IPS-20b (cell line): ENCODE data around the gene LTBP1.

ENCODE experiments used
- H3K27ac ChIP-seq: one replicate; pipeline ENCODE4 v1.5.1; 2013; ENCODE audit warnings: low read length
- H3K27me3 ChIP-seq: 2 replicates; pipeline ENCODE4 v1.6.1; 2013; ENCODE audit warnings: mild to moderate bottlenecking, low read length, inconsistent platforms; ENCODE audit not compliant: insufficient read depth
- H3K36me3 ChIP-seq: 2 replicates; pipeline ENCODE4 v1.6.1; 2013; ENCODE audit warnings: low read depth, mild to moderate bottlenecking, inconsistent platforms, low read length, moderate library complexity; ENCODE audit not compliant: insufficient read depth
- H3K4me1 ChIP-seq: 2 replicates; pipeline ENCODE4 v1.6.1; 2013; ENCODE audit warnings: mild to moderate bottlenecking, control low read depth, inconsistent platforms, low read length, moderate library complexity; ENCODE audit not compliant: insufficient read depth
- H3K4me3 ChIP-seq: 2 replicates; pipeline ENCODE4 v1.5.1; 2013; ENCODE audit warnings: mild to moderate bottlenecking, low read length, inconsistent platforms
- H3K9ac ChIP-seq: 2 replicates; pipeline ENCODE4 v1.6.1; 2013; ENCODE audit warnings: low read depth, mild to moderate bottlenecking, inconsistent platforms, low read length, moderate library complexity
- H3K9me3 ChIP-seq: 2 replicates; pipeline ENCODE4 v1.6.1; 2013; ENCODE audit warnings: mild to moderate bottlenecking, low read depth, low read length, inconsistent platforms; ENCODE audit not compliant: insufficient read depth

Gene LTBP1

DNA sequence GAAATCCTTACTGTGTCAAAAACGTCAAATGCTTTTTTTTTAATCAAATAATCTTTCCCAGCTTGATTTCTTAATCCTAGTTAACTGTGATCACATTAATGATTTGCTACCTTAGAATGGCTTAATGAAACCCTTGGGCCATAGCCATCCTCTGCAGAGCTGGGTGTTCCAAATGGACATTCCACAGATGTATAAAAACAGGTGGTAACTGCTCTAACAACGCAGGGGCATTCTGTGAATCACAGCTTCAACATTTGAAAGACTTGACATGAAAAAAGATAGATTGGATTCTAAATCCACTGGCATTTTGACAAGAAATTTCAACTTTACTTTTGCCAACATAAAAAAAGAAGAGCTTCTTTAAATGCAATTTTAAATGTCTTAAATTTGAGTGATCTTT lies 459.9 kb downstream of the LTBP1 start:
- H3K4me3 ChIP-seq, result no peak overlapping the region
- H3K9me3 ChIP-seq, result peaks cover 11% of the 10 kb centered on the region
- no peaks in the 10 kb centered on the region; the same call in 1 of the 2 replicates for H3K4me1 ChIP-seq
- no peak overlapping the region for H3K9ac ChIP-seq
- no peaks in the 10 kb centered on the region for H3K27me3 ChIP-seq
- H3K36me3 ChIP-seq, result no peaks in the 10 kb centered on the region
- H3K27ac ChIP-seq, result no peak overlapping the region

GRCh38 chr2:33408109-33408508 lies 461.4 kb downstream of the LTBP1 start:
- peaks cover 11% of the 10 kb centered on the region for H3K9me3 ChIP-seq
- H3K9ac ChIP-seq, result no peak overlapping the region
- no peaks in the 10 kb centered on the region; the same call in 1 of the 2 replicates for H3K4me1 ChIP-seq
- no peaks in the 10 kb centered on the region for H3K27me3 ChIP-seq
- no peaks in the 10 kb centered on the region for H3K36me3 ChIP-seq
- H3K27ac ChIP-seq, result no peak overlapping the region
- no peak overlapping the region for H3K4me3 ChIP-seq

GRCh38 chr2:33409417-33409955 lies 462.7 kb downstream of the LTBP1 start:
- peaks cover 11% of the 10 kb centered on the region for H3K9me3 ChIP-seq
- H3K4me3 ChIP-seq, result no peak overlapping the region
- H3K4me1 ChIP-seq, result no peaks in the 10 kb centered on the region; the same call in 1 of the 2 replicates
- no peaks in the 10 kb centered on the region for H3K27me3 ChIP-seq
- H3K36me3 ChIP-seq, result no peaks in the 10 kb centered on the region
- H3K27ac ChIP-seq, result no peak overlapping the region
- H3K9ac ChIP-seq, result no peak overlapping the region

- Histone ChIP-seq H3K27ac (no peak overlapping the region), H3K36me3 (no peaks in the 10 kb centered on the region), H3K27me3 (no peaks in the 10 kb centered on the region), H3K4me1 (no peaks in the 10 kb centered on the region), H3K9ac (no peak overlapping the region), H3K4me3 (no peak overlapping the region), H3K9me3 (peaks cover 11% of the 10 kb centered on the region)
These were observed 465.0 kb downstream of the LTBP1 start for GRCh38 chr2:33411765-33412164.

GRCh38 chr2:33412920-33413319 lies 466.2 kb downstream of the LTBP1 start:
- Histone ChIP-seq H3K9ac (no peak overlapping the region), H3K36me3 (no peaks in the 10 kb centered on the region)

DNA sequence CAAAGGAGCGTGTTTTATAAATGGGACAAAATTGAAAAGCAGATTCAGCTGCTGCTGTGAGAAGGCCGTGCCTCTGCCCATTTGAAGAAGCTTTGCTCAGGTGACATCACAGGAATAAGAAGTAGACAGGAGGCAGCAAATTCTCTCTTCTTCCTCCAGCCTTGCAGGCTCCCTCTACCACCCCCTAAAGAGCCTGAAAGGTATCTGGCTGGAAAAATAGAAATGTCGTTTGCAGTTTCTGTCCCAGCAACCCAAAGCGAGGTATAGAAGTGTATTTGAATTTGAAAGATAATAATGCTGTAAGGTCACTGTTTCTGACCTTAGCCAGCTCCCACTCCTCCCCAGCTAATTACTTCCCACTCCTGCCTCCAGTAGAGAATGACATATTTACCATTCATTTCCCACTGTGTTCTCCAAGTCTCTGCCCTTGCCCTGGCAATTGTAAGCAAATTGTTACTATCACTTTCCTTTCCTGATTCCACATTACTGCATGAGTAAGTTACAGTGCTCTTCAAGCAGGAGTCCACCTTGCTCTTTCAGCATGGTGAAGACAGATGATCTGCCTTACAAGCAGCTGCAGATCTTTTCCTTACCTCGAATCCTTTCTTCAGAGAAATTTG lies 472.9 kb downstream of the LTBP1 start:
- peaks cover 3% of the 10 kb centered on the region; the same call in 1 of the 2 replicates for H3K4me1 ChIP-seq
- no peak overlapping the region for H3K4me3 ChIP-seq
- no peaks in the 10 kb centered on the region for H3K36me3 ChIP-seq
- peak overlapping the region; percentile 8 for H3K27ac ChIP-seq
- H3K27me3 ChIP-seq, result no peaks in the 10 kb centered on the region
- H3K9me3 ChIP-seq, result no peaks in the 10 kb centered on the region
- no peak overlapping the region for H3K9ac ChIP-seq

More at GRCh38 chr2:33412920-33413319, 466.2 kb downstream of the LTBP1 start:
- Histone ChIP-seq H3K4me1 (no peaks in the 10 kb centered on the region), H3K27me3 (no peaks in the 10 kb centered on the region), H3K27ac (no peak overlapping the region), H3K9me3 (peaks cover 7% of the 10 kb centered on the region), H3K4me3 (no peak overlapping the region)

- no peaks in the 10 kb centered on the region for H3K9me3 ChIP-seq
- peaks cover 3% of the 10 kb centered on the region; the same call in 1 of the 2 replicates for H3K4me1 ChIP-seq
- H3K4me3 ChIP-seq, result no peak overlapping the region
- H3K36me3 ChIP-seq, result no peaks in the 10 kb centered on the region
- no peak overlapping the region for H3K27ac ChIP-seq
- H3K9ac ChIP-seq, result no peak overlapping the region
- H3K27me3 ChIP-seq, result no peaks in the 10 kb centered on the region
These were observed 474.0 kb downstream of the LTBP1 start for GRCh38 chr2:33420726-33421125.

GRCh38 chr2:33421820-33422219 lies 475.1 kb downstream of the LTBP1 start:
- no peak overlapping the region for H3K4me3 ChIP-seq
- peaks cover 3% of the 10 kb centered on the region; the same call in 1 of the 2 replicates for H3K4me1 ChIP-seq
- H3K27ac ChIP-seq, result no peak overlapping the region
- no peaks in the 10 kb centered on the region for H3K27me3 ChIP-seq
- H3K9ac ChIP-seq, result no peak overlapping the region
- no peaks in the 10 kb centered on the region for H3K36me3 ChIP-seq
- H3K9me3 ChIP-seq, result no peaks in the 10 kb centered on the region

DNA sequence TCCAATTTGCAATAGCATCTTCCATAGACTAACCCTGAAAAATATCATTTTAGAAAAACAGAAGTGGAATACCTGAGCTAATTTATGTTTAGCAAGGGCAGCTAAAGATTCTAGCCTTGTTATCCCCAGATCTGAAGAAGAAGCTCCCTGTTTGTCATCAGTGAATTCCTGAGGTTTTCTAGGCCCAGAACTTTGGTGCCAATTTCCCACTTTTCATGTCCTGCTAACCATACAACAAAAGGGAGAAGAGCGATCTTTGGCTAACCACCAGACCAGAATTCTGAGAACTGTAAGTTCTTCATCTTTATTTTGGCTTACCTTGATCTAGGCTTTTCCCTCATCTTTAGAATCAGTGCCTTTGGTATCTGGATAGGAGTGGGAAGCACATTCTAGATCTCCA lies 478.4 kb downstream of the LTBP1 start:
- H3K27ac ChIP-seq, result no peak overlapping the region
- no peak overlapping the region for H3K9ac ChIP-seq
- no peaks in the 10 kb centered on the region for H3K27me3 ChIP-seq
- no peaks in the 10 kb centered on the region for H3K36me3 ChIP-seq
- H3K9me3 ChIP-seq, result no peaks in the 10 kb centered on the region
- no peak overlapping the region for H3K4me3 ChIP-seq
- no peaks in the 10 kb centered on the region for H3K4me1 ChIP-seq

GRCh38 chr2:33425586-33426031 lies 478.9 kb downstream of the LTBP1 start:
- H3K27me3 ChIP-seq, result no peaks in the 10 kb centered on the region
- no peaks in the 10 kb centered on the region for H3K9me3 ChIP-seq
- no peaks in the 10 kb centered on the region for H3K4me1 ChIP-seq
- H3K27ac ChIP-seq, result no peak overlapping the region
- H3K36me3 ChIP-seq, result no peaks in the 10 kb centered on the region
- no peak overlapping the region for H3K9ac ChIP-seq
- no peak overlapping the region for H3K4me3 ChIP-seq

GRCh38 chr2:33426666-33427231 lies 480.0 kb downstream of the LTBP1 start:
- Histone ChIP-seq H3K36me3 (no peaks in the 10 kb centered on the region), H3K4me1 (no peaks in the 10 kb centered on the region), H3K9me3 (no peaks in the 10 kb centered on the region), H3K9ac (no peak overlapping the region), H3K27me3 (no peaks in the 10 kb centered on the region), H3K27ac (no peak overlapping the region), H3K4me3 (no peak overlapping the region)

DNA sequence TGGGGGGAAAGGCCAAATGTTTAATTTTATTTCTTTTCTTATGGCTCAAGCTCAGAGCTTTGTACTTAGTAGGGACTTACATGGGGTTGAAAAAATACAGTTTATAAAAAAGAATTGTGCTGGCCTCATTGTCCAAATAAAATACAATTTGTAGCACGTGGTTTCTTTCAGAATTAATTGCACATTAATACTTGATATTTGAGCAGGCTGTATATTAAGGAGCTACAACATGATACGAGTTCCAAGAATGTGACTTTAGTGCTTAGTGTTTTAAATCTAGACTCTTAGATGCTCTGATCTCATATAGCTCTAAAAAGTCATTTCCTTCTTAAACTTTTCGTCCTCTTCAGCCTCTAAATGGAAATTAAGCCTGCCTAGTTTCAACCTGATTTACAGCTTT lies 483.3 kb downstream of the LTBP1 start:
- Histone ChIP-seq H3K27ac (no peak overlapping the region), H3K27me3 (no peaks in the 10 kb centered on the region), H3K9ac (no peak overlapping the region), H3K9me3 (no peaks in the 10 kb centered on the region), H3K4me1 (no peaks in the 10 kb centered on the region), H3K4me3 (no peak overlapping the region), H3K36me3 (no peaks in the 10 kb centered on the region)
